GM12875 (cell line): Measurements from ENCODE around the gene KBTBD12.

Experiments used
- H3K4me3 ChIP-seq: one replicate; pipeline ENCODE4 v1.5.1; 2011; ENCODE audit warnings: low read depth, low read length, control low read depth
- TF ChIP-seq, protein P1 (sequence below): IDR thresholded peaks from 2 replicates; pipeline ENCODE4 v1.5.1; 2011; ENCODE audit warnings: low read depth, mild to moderate bottlenecking, control low read depth, inconsistent platforms, low read length, moderate library complexity, borderline replicate concordance; ENCODE audit not compliant: insufficient read depth

The KBTBD12 gene

DNA sequence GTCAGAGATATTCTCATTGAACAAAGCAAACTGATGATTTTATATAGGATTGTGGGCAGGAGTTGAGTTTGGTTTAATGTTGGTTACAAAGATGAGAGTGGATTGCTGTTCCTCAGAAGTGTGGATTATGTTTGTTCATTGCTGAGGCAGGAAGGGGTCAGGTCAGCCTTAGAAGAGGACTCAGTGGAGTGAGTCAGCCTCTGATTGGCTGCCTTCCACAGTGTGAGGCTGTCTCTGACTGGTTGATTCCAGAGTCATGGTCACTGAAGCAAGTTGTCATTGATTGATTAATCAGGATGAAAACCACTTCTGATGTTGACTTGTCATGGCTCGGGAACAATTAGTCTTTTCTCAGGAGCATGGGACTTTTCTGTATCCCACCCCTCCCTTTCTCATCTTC is 36.2 kb downstream of the KBTBD12 start:
- TF ChIP-seq, protein P1, sequence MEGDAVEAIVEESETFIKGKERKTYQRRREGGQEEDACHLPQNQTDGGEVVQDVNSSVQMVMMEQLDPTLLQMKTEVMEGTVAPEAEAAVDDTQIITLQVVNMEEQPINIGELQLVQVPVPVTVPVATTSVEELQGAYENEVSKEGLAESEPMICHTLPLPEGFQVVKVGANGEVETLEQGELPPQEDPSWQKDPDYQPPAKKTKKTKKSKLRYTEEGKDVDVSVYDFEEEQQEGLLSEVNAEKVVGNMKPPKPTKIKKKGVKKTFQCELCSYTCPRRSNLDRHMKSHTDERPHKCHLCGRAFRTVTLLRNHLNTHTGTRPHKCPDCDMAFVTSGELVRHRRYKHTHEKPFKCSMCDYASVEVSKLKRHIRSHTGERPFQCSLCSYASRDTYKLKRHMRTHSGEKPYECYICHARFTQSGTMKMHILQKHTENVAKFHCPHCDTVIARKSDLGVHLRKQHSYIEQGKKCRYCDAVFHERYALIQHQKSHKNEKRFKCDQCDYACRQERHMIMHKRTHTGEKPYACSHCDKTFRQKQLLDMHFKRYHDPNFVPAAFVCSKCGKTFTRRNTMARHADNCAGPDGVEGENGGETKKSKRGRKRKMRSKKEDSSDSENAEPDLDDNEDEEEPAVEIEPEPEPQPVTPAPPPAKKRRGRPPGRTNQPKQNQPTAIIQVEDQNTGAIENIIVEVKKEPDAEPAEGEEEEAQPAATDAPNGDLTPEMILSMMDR: no peak
- no peak overlapping the region for H3K4me3 ChIP-seq

DNA sequence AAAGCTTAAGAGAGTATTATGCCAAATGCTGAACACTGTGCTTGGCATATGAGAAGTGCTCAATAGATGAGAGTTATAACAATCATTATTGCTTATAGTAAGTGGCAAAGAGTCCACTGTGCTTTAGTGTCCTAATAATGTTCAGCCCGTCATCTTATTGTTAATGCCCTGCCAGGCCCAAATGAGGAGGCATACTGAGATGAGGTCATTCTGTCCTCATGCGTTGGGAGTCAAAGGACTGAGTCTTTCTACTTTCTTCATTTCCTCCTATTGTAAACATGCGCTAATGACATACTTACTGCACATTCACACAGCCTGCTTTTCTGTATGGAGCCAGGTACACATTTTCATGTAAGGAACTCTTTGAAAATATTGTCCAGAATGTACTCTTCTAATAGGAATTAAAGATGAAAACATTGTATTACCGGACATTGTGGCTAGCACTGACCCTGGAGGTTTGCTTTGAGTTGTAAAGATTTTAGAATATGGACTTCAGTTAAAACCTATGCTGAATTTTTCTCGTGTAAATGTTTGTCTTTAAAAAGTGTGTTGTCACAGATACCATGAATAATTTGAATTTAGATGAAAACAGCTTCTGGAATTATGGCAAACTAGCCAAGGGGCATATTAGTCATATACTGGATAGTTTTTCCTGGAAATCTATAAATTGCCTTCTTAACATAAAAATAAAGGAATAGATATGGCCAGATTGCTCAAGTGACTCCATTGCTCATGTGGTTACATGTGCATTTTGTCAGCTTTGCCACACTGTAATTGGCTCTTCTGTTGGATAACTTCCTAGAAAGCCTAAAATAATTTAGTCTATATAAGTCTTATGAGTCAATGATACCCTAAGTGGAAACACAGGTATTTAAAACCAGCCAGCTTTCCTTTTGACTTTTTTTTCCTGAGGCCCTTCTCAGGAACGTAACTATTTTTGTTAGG is 38.3 kb downstream of the KBTBD12 start:
- no peak overlapping the region for H3K4me3 ChIP-seq
- TF ChIP-seq, protein P1: no peak

DNA sequence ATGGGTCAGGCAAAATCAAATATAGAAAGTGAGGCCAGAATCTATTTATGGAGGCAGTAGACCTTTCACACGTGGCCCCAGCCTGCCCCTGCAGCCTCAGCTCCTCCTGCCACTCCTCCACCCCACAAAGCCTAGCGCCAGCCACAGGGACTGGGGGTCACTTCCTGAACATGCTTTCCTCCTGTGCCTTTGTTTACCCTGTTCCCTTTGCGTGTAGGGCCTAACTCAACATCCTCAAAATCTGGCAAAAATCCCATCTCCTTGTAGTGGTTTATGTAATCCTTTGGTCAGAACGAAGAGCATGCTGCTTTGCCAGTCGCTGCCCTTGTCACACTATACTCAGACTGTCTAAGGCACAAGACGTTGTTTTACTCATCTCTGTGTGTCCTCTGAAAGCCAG is 39.6 kb downstream of the KBTBD12 start:
- H3K4me3 ChIP-seq: no peak overlapping the region
- TF ChIP-seq, protein P1: no peak

DNA sequence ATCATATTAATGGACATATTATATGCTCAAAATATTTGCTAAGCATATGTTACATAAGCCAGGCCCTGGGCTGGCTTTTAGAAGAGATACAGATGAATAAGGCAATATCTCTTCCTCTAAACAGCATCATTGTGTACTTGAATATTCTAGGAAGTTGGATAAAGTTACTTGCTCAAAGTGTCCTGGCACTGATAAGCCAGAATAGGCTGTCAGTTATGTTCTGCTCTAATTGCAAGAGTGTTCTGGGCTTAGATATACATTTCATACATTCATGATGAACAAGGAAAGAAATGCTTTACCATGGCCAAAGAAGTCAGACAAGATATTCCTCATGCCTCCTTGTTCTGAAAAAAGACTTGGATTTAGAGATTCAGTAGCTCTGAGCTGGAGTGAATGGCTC is 40.7 kb downstream of the KBTBD12 start:
- TF ChIP-seq, protein P1: no peak
- H3K4me3 ChIP-seq: no peak overlapping the region

DNA sequence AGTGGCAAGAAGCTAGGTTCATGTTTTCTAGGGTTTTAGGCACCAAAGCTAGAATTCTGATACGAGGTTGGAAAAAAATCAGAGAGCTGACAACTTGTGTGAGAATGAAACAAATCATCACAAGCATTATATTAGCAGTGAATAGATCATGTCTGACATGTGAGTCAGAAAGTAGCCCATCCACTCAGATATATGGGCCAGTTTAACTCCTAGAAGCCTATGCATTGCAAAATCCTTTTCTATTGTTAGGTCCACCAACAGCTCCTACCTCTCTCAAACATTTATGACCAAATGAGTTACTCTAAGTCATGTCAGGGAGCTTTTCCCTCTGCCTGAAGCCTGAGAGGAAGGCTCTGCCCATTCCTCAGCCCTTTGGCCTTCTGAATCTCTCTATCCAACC is 44.0 kb downstream of the KBTBD12 start:
- TF ChIP-seq, protein P1: no peak
- H3K4me3 ChIP-seq: no peak overlapping the region

DNA sequence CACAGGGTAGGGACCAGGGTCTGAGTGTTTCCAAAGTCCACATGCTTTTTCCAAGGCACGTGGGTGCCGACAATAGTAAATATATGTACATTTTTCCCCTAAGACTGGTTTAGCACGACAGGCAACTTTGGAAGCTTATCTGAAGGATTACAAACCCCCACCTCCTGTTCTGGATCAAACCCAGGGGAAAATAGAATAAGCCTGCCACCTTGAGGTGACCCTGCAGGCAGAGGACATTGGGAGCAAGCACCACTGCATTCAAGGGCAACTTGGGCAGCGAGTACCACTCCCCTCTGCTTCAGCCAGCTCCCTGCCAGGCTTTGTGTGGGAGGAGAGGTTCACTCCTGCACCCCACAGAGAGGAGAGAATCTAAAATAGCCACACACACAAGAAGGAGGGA is 44.8 kb downstream of the KBTBD12 start:
- TF ChIP-seq, protein P1: peak; percentile 41; the same call in 1 of the 2 replicates
- no peak overlapping the region for H3K4me3 ChIP-seq

DNA sequence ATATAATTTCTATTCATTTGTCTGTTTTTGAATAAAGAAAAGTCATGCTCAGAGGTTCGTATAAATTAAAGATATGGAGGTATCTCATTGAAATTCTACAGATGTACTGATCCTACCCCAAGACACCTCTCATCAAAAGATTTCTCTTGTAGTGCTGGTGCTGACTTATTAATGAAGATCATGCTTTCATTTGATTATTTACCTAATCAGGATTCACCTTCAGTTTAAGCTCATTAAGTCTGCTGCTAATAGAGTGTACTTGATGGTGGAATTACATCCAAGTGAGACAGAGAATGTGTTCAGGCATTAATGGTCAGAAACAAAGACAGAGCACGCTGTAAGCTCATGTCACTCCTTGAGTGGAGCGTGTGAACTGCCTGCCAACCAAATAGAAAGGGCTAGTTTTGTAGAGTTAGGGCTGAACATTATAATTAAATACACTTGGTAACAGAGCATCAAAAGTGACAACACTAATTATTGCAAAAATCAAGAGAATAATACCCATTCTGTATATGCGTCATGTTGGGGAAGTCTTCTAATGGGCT is 45.5 kb downstream of the KBTBD12 start:
- no peak overlapping the region for H3K4me3 ChIP-seq
- TF ChIP-seq, protein P1: no peak
